SK-N-SH (cell line): ENCODE measurements around the gene AGXT. TPM values are rescaled to one million over a fixed set of nuclear protein-coding genes. Genes with fewer than 3 reads are reported as not detected.

Experiments
- CTCF ChIA-PET: fragments of 300-600, 350-600 bp; formaldehyde crosslinking; extraction: SDS; loops from one replicate; lab custom pipeline; 2021; lab: Yijun Ruan, JAX
- POLR2A ChIA-PET: fragments of 350-600 bp; sonication (Branson Sonifier 250); formaldehyde crosslinking; extraction: SDS; loops from one replicate; lab custom pipeline; 2020; ENCODE audit warnings: antibody characterized with exemption, inconsistent platforms; lab: Yijun Ruan, JAX
- DNase-seq: peaks from one replicate; pipeline ENCODE4 v3.0.0; 2012
- H2AFZ ChIP-seq: fragments of 200-600 bp; sonication (generic); 2 replicates; pipeline ENCODE4 v1.8.1; 2016; ENCODE audit warnings: antibody characterized with exemption, mild to moderate bottlenecking, low read depth
- H3F3A ChIP-seq: fragments of 200-600 bp; sonication (generic); replicated peaks from 2 replicates; pipeline ENCODE3; 2016; ENCODE audit warnings: antibody characterized with exemption, mild to moderate bottlenecking; ENCODE audit not compliant: insufficient read depth
- H3K27ac ChIP-seq, 2 experiments: fragments of 200-500 bp in 1 of 2; fragments of 200-600 bp in 1 of 2; sonication (Bioruptor generic) in 1 of 2; sonication (generic), shearing (Covaris generic) in 1 of 2; 2 replicates each; pipeline versions ENCODE4 v1.5.1 to v1.6.1; 2014 to 2016; ENCODE audit warnings: low read depth in 2 of 2, inconsistent platforms in 1 of 2, low read length in 1 of 2, mild to moderate bottlenecking in 1 of 2, mixed read lengths in 1 of 2
- H3K27me3 ChIP-seq: fragments of 200-600 bp; sonication (generic), shearing (Covaris generic); 2 replicates; pipeline ENCODE4 v1.6.1; 2016; ENCODE audit warnings: mixed run types; ENCODE audit not compliant: insufficient read depth
- H3K36me3 ChIP-seq, 2 experiments: fragments of 200-500 bp in 1 of 2; fragments of 200-600 bp in 1 of 2; sonication (Bioruptor generic) in 1 of 2; sonication (generic) in 1 of 2; replicated peaks in 1 of 2; 2 replicates each; pipeline versions ENCODE3 to v1.5.1; 2014 to 2016; ENCODE audit warnings: low read length in 1 of 2, mild to moderate bottlenecking in 1 of 2; ENCODE audit not compliant: insufficient read depth in 2 of 2, control insufficient read depth in 1 of 2
- H3K4me1 ChIP-seq, 2 experiments: fragments of 200-500 bp in 1 of 2; fragments of 200-600 bp in 1 of 2; sonication (Bioruptor generic) in 1 of 2; sonication (generic), shearing (Covaris generic) in 1 of 2; 2 replicates each; pipeline versions ENCODE4 v1.5.1 to v1.6.1; 2014 to 2016; ENCODE audit warnings: low read depth in 1 of 2, low read length in 1 of 2, mixed run types in 1 of 2; ENCODE audit not compliant: insufficient read depth in 2 of 2, control insufficient read depth in 1 of 2
- H3K4me2 ChIP-seq: fragments of 200-600 bp; sonication (generic), shearing (Covaris generic); 2 replicates; pipeline ENCODE4 v1.6.1; 2017; ENCODE audit warnings: mixed run types
- H3K4me3 ChIP-seq, 2 experiments: fragments of 200-500 bp in 1 of 2; fragments of 200-600 bp in 1 of 2; sonication (Bioruptor generic) in 1 of 2; sonication (generic), shearing (Covaris generic) in 1 of 2; 2 replicates each; pipeline versions ENCODE4 v1.5.1 to v1.8.1; 2014 to 2016; ENCODE audit warnings: low read depth in 2 of 2, inconsistent platforms in 1 of 2, low read length in 1 of 2, mild to moderate bottlenecking in 1 of 2, mixed read lengths in 1 of 2, moderate library complexity in 1 of 2
- H3K79me2 ChIP-seq: fragments of 200-600 bp; sonication (generic); 2 replicates; pipeline ENCODE4 v1.8.1; 2017; ENCODE audit warnings: mild to moderate bottlenecking; ENCODE audit not compliant: insufficient read depth
- H3K9ac ChIP-seq: fragments of 200-600 bp; sonication (generic); 2 replicates; pipeline ENCODE4 v1.6.1; 2017; ENCODE audit warnings: mixed run types
- H3K9me2 ChIP-seq: fragments of 200-600 bp; sonication (generic); 2 replicates; pipeline ENCODE4 v1.6.1; 2017; ENCODE audit warnings: mixed run types
- H3K9me3 ChIP-seq: fragments of 200-600 bp; sonication (generic); 2 replicates; pipeline ENCODE4 v1.6.1; 2017; ENCODE audit warnings: mixed run types, mild to moderate bottlenecking, moderate library complexity
- H4K20me1 ChIP-seq: fragments of 200-600 bp; sonication (generic); 2 replicates; pipeline ENCODE4 v1.6.1; 2017; ENCODE audit warnings: mild to moderate bottlenecking, mixed run types; ENCODE audit not compliant: insufficient read depth
- CHD2 ChIP-seq: fragments of 150-350 bp; IDR thresholded peaks from 2 replicates; pipeline ENCODE4 v1.6.1; 2018; ENCODE audit warnings: low read length; ENCODE audit not compliant: partially characterized antibody
- CTCF ChIP-seq: fragments of 200-600 bp; sonication (generic); IDR thresholded peaks from 2 replicates; pipeline ENCODE4 v1.6.1; 2017; ENCODE audit warnings: antibody characterized with exemption, mild to moderate bottlenecking, moderate library complexity
- EP300 ChIP-seq, 2 experiments: IDR thresholded peaks; 2 replicates each; pipeline versions ENCODE4 v1.4.0 to v1.6.1; 2012; ENCODE audit warnings: borderline replicate concordance in 1 of 2, low read depth in 1 of 2, low read length in 1 of 2
- EZH2phosphoT487 ChIP-seq: fragments of 200-600 bp; sonication (generic); IDR thresholded peaks from 2 replicates; pipeline ENCODE4 v1.6.1; 2017; ENCODE audit warnings: low read depth, mixed run types, mild to moderate bottlenecking, antibody characterized with exemption, moderate library complexity, borderline replicate concordance
- FOSL2 ChIP-seq: IDR thresholded peaks from 2 replicates; pipeline ENCODE4 v1.4.0; 2012; ENCODE audit warnings: low read depth, mild to moderate bottlenecking, moderate library complexity, borderline replicate concordance
- FOXM1 ChIP-seq: IDR thresholded peaks from 2 replicates; pipeline ENCODE4 v1.4.0; 2012; ENCODE audit warnings: low read depth, mild to moderate bottlenecking
- GATA2 ChIP-seq: sonication (generic); formaldehyde crosslinking; IDR thresholded peaks from 2 replicates; pipeline ENCODE4 v1.5.0; 2020; ENCODE audit warnings: mild to moderate bottlenecking, missing genetic modification reagents
- JUND ChIP-seq: IDR thresholded peaks from 2 replicates; pipeline ENCODE4 v1.4.0; 2012
- PBX3 ChIP-seq: IDR thresholded peaks from 2 replicates; pipeline ENCODE4; 2012
- POLR2AphosphoS5 ChIP-seq: IDR thresholded peaks from 2 replicates; pipeline ENCODE4 v1.6.1; 2012; ENCODE audit warnings: low read depth, low read length
- RFX5 ChIP-seq: IDR thresholded peaks from 2 replicates; pipeline ENCODE4 v1.6.1; 2012; ENCODE audit warnings: mild to moderate bottlenecking, improper control_type of control experiment, low read length
- SMC3 ChIP-seq: IDR thresholded peaks from 2 replicates; pipeline ENCODE4 v1.6.1; 2012; ENCODE audit warnings: low read depth, low read length, improper control_type of control experiment
- TAF1 ChIP-seq: IDR thresholded peaks from 2 replicates; pipeline ENCODE4 v1.6.1; 2012; ENCODE audit warnings: low read depth, mild to moderate bottlenecking, low read length, moderate library complexity, borderline replicate concordance
- TEAD4 ChIP-seq: IDR thresholded peaks from 2 replicates; pipeline ENCODE4 v1.4.0; 2012; ENCODE audit warnings: mild to moderate bottlenecking, borderline replicate concordance; ENCODE audit not compliant: insufficient read depth
- USF1 ChIP-seq: IDR thresholded peaks from 2 replicates; pipeline ENCODE4 v1.4.0; 2012; ENCODE audit warnings: low read depth, borderline replicate concordance
- WGBS: methylation state at CpG from one replicate; pipeline ENCODE4 v1.1.6; 2017; ENCODE audit warnings: low lambda C conversion rate; 5-methylcytosine and 5-hydroxymethylcytosine counted together
- polyA plus RNA-seq, 3 experiments: library from polyadenylated mRNA; depleted of rRNA; stranded (reverse); fragments of >200 nt; gene quantifications; 2 replicates each; pipeline ENCODE4 v1.2.3, GENCODE V29; 2012
- TF ChIP-seq, protein P1 (sequence below): fragments of 150-350 bp; IDR thresholded peaks from 2 replicates; pipeline ENCODE4 v1.6.1; 2017; ENCODE audit warnings: antibody characterized with exemption, low read length, low read depth, borderline replicate concordance
- TF ChIP-seq, protein P2 (sequence below): IDR thresholded peaks from 2 replicates; pipeline ENCODE4 v1.4.0; 2012; ENCODE audit warnings: low read depth, borderline replicate concordance

Gene AGXT
- polyA plus RNA-seq, 1 of the 3 experiments (the other 2 are of a cell fraction): not detected

DNA sequence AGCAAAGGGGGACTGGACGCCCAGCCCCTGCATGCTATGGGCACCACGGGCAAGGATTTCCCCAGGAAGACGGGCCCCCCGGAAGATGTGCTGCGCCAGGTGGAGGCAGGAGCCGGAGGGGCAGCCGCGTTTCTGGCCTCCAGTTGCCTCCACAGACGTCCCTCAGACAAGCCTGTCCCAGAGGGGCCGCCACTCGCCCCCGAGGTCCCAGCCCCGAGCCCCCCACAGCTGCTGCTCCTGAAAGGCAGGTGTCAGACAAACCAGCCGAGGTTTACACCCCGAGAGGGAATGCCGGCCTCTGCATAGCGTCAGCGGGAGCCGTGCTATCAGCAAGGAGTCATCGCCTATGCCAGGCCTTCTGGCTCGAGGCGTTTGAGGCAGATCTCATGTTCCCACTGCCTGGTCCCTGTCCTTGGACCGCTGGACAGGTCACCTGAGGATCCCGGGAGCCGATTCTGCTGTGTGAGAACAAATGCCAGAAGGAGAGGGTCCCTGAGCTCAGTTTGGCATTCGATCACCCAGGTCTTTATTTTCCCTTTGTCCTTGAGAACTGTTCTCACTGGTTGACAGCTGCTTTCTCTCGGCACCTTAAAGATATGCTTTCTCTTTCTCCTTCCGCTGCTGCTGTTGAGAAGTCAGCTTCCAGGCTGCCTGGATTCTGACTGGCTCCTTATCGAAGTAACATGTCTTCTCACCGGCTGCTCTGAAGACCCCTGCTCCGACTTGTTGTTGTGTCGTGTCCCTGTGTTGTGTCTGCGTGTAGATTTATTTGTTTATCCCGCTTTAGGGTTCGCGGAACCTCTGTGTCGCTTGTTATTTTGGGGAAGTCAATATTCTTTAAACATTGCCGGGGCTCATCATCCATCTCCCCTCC is 58.1 kb downstream of the AGXT start:
- no peak overlapping the region for H3K9ac ChIP-seq
- peaks cover 5% of the 10 kb centered on the region for H3F3A ChIP-seq
- H3K4me2 ChIP-seq: no peak overlapping the region
- ChIA-PET CTCF (interaction anchor here (1.0 to 3.7 kb wide), 7 partner anchors 10 to 152 kb away, joined by 3 to 25 read pairs (median 4); no protein-coding TSS in a partner anchor), POLR2A (no interaction called here)
- WGBS: 66% methylated on average over 16 of the region's 38 CpGs
- TF ChIP-seq GATA2 (CRISPR knock-in tag): peak; percentile 54
- no peak for TF ChIP-seq CHD2
- TF ChIP-seq EP300 (IDR thresholded peaks at IDR 0.05; ENCODE audit: borderline replicate concordance in 1 of 2, low read depth in 1 of 2, low read length in 1 of 2): no peak
- TF ChIP-seq, protein P1, sequence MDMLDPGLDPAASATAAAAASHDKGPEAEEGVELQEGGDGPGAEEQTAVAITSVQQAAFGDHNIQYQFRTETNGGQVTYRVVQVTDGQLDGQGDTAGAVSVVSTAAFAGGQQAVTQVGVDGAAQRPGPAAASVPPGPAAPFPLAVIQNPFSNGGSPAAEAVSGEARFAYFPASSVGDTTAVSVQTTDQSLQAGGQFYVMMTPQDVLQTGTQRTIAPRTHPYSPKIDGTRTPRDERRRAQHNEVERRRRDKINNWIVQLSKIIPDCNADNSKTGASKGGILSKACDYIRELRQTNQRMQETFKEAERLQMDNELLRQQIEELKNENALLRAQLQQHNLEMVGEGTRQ: no peak
- no peak for TF ChIP-seq FOSL2
- TF ChIP-seq TEAD4: no peak
- no peak for TF ChIP-seq RFX5
- TF ChIP-seq USF1: no peak
- no peaks in the 10 kb centered on the region for H3K79me2 ChIP-seq
- no peak overlapping the region for H2AFZ ChIP-seq
- H3K4me3 ChIP-seq: no peak overlapping the region
- H4K20me1 ChIP-seq: no peaks in the 10 kb centered on the region
- H3K36me3 ChIP-seq: no peaks in the 10 kb centered on the region
- H3K4me1 ChIP-seq: peaks cover under 1 to 10% of the 10 kb centered on the region in 2 experiments; a peak in 2 of 4 replicates
- H3K27ac ChIP-seq: no peak overlapping the region
- no peaks in the 10 kb centered on the region; the same call in 1 of the 2 replicates for H3K27me3 ChIP-seq
- H3K9me3 ChIP-seq: no peaks in the 10 kb centered on the region
- no peaks in the 10 kb centered on the region for H3K9me2 ChIP-seq
- DNase-seq: peak; percentile 69

DNA sequence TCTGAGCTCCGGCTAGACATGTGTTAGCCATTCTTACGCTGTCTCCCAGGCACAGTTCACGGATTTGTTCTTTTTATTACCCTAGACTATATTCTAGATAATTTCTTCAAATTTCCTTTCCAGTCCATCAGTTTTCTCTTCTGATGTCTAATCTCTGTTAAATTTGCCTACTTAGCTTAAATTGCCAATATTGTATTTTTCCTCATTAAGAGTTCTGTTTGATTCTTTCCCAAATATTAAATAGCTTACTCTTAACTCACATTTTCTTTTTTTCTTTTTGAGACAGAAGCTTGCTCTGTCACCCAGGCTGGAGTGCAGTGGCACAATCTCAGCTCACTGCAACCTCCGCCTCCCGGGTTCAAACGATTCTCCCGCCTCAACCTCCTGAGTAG is 58.8 kb downstream of the AGXT start:
- Histone ChIP-seq H3K4me1 (peaks cover 0 to 10% of the 10 kb centered on the region in 2 experiments; a peak in 1 of 4 replicates), H3K36me3 (no peaks in the 10 kb centered on the region), H3K9me3 (no peaks in the 10 kb centered on the region), H3K9ac (no peak overlapping the region), H3K4me2 (no peak overlapping the region), H3K27ac (no peak overlapping the region), H3F3A (peaks cover 5% of the 10 kb centered on the region), H3K79me2 (no peaks in the 10 kb centered on the region), H3K9me2 (no peaks in the 10 kb centered on the region), H4K20me1 (no peaks in the 10 kb centered on the region), H2AFZ (no peak overlapping the region), H3K4me3 (no peak overlapping the region), H3K27me3 (no peaks in the 10 kb centered on the region; the same call in 1 of the 2 replicates)
- DNase-seq: no peak
- 89% methylated on average over 7 of the region's 7 CpGs for WGBS
- POLR2A ChIA-PET: no interaction called here
- CTCF ChIA-PET: interaction anchor here (1.2 to 3.7 kb wide), 6 partner anchors 10 to 151 kb away, joined by 3 to 25 read pairs (median 4); no protein-coding TSS in a partner anchor
- TF ChIP-seq EZH2phosphoT487 (no peak), USF1 (no peak), RFX5 (no peak), TAF1 (no peak), FOXM1 (no peak), POLR2AphosphoS5 (no peak), PBX3 (no peak), TEAD4 (no peak), SMC3 (no peak), JUND (no peak), CTCF (no peak)
- TF ChIP-seq, protein P2, sequence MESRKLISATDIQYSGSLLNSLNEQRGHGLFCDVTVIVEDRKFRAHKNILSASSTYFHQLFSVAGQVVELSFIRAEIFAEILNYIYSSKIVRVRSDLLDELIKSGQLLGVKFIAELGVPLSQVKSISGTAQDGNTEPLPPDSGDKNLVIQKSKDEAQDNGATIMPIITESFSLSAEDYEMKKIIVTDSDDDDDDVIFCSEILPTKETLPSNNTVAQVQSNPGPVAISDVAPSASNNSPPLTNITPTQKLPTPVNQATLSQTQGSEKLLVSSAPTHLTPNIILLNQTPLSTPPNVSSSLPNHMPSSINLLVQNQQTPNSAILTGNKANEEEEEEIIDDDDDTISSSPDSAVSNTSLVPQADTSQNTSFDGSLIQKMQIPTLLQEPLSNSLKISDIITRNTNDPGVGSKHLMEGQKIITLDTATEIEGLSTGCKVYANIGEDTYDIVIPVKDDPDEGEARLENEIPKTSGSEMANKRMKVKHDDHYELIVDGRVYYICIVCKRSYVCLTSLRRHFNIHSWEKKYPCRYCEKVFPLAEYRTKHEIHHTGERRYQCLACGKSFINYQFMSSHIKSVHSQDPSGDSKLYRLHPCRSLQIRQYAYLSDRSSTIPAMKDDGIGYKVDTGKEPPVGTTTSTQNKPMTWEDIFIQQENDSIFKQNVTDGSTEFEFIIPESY: no peak
